SU-DHL-6 (cell line): ENCODE data around the gene SOX1.

Source experiments
- H2AFZ ChIP-seq: fragments of 200-600 bp; sonication (generic); 2 replicates; pipeline ENCODE4 v1.6.1; 2014; ENCODE audit warnings: low read depth, mild to moderate bottlenecking, moderate library complexity, mixed read lengths, antibody characterized with exemption, low read length; ENCODE audit not compliant: severe bottlenecking
- H3F3A ChIP-seq: fragments of 200-600 bp; shearing (Covaris generic); 2 replicates; pipeline ENCODE4 v1.6.0; 2016; ENCODE audit warnings: antibody characterized with exemption, mild to moderate bottlenecking; ENCODE audit not compliant: insufficient read depth
- H3K27ac ChIP-seq: fragments of 200-600 bp; sonication (generic); 2 replicates; pipeline ENCODE4 v1.5.1; 2016; ENCODE audit warnings: low read depth, mild to moderate bottlenecking, low read length, moderate library complexity, mixed read lengths
- H3K27me3 ChIP-seq: fragments of 200-600 bp; sonication (generic), shearing (Covaris generic); 2 replicates; pipeline ENCODE4 v1.6.0; 2014; ENCODE audit warnings: mild to moderate bottlenecking, low read length
- H3K36me3 ChIP-seq: fragments of 200-600 bp; sonication (generic); 2 replicates; pipeline ENCODE4 v1.6.1; 2014; ENCODE audit warnings: mild to moderate bottlenecking, low read length, mixed read lengths
- H3K4me2 ChIP-seq: fragments of 300-600, 200-600 bp; shearing (Covaris generic), sonication (generic); 2 replicates; pipeline ENCODE4 v1.6.0; 2014; ENCODE audit warnings: low read length, low read depth, mild to moderate bottlenecking; ENCODE audit not compliant: poor library complexity, severe bottlenecking
- H3K4me3 ChIP-seq: fragments of 200-600 bp; sonication (generic); 2 replicates; pipeline ENCODE4 v1.5.1; 2014; ENCODE audit warnings: antibody characterized with exemption, low read length, mild to moderate bottlenecking, mixed read lengths; ENCODE audit not compliant: insufficient read depth, poor library complexity, severe bottlenecking
- H3K79me2 ChIP-seq: fragments of 200-600 bp; sonication (generic); 2 replicates; pipeline ENCODE4 v1.6.1; 2014; ENCODE audit warnings: mild to moderate bottlenecking, low read length, moderate library complexity; ENCODE audit not compliant: insufficient read depth
- H3K9ac ChIP-seq: fragments of 200-600 bp; sonication (generic); 2 replicates; pipeline ENCODE4 v1.7.0; 2014; ENCODE audit warnings: mild to moderate bottlenecking, low read length
- H3K9me2 ChIP-seq: fragments of 200-600 bp; sonication (generic); replicated peaks from 2 replicates; pipeline ENCODE4 v1.6.1; 2014; ENCODE audit warnings: low read length; ENCODE audit not compliant: insufficient read depth
- H3K9me3 ChIP-seq: fragments of 200-600 bp; sonication (generic); 2 replicates; pipeline ENCODE4 v1.6.1; 2014; ENCODE audit warnings: low read length, mixed read lengths; ENCODE audit not compliant: insufficient read depth
- H4K20me1 ChIP-seq: fragments of 200-600 bp; sonication (generic); 2 replicates; pipeline ENCODE4 v1.6.1; 2014; ENCODE audit warnings: low read depth, mild to moderate bottlenecking, antibody characterized with exemption, low read length, moderate library complexity, mixed read lengths
- EZH2phosphoT487 ChIP-seq: fragments of 200-600 bp; sonication (generic), shearing (Covaris generic); conservative IDR thresholded peaks from 2 replicates; pipeline ENCODE4 v1.6.1; 2018; ENCODE audit warnings: mild to moderate bottlenecking, antibody characterized with exemption, low read length, moderate library complexity, mixed read lengths
- TF ChIP-seq, protein P1 (sequence below): fragments of 200-600 bp; sonication (generic); IDR thresholded peaks from one replicate; pipeline ENCODE4 v1.5.1; 2017; ENCODE audit warnings: antibody characterized with exemption, mild to moderate bottlenecking, low read length, moderate library complexity; ENCODE audit not compliant: insufficient read depth, poor library complexity, severe bottlenecking

SOX1 gene

DNA sequence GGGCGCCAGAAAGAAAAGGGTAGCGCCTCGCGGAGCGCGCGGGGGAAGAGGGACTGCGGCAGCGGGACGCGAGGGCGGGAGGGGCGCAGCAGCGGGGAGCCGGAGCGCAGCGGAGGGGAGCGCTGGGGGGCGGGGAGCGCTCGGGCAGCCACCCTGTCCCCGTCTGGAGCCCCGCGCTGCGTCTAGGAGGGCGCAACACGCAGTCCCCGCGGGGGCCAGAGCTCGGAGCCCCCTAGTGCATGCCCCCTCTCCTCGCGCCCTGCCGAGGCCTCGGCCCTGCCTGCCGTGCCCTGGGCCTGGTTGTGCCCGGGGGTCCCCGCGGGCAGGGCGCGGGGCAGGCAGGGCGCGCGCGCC, 37.9 kb downstream of the SOX1 start:
- Histone ChIP-seq H4K20me1 (no peaks in the 10 kb centered on the region), H3K79me2 (no peaks in the 10 kb centered on the region), H3K4me2 (no peak overlapping the region), H3K9me2 (no peaks in the 10 kb centered on the region), H3K4me3 (no peak overlapping the region), H3K27ac (no peak overlapping the region), H2AFZ (no peak overlapping the region), H3K9ac (no peak overlapping the region), H3K36me3 (no peaks in the 10 kb centered on the region), H3K27me3 (no peaks in the 10 kb centered on the region), H3F3A (no peaks in the 10 kb centered on the region), H3K9me3 (no peaks in the 10 kb centered on the region)
- TF ChIP-seq EZH2phosphoT487 = no peak
- TF ChIP-seq, protein P1, sequence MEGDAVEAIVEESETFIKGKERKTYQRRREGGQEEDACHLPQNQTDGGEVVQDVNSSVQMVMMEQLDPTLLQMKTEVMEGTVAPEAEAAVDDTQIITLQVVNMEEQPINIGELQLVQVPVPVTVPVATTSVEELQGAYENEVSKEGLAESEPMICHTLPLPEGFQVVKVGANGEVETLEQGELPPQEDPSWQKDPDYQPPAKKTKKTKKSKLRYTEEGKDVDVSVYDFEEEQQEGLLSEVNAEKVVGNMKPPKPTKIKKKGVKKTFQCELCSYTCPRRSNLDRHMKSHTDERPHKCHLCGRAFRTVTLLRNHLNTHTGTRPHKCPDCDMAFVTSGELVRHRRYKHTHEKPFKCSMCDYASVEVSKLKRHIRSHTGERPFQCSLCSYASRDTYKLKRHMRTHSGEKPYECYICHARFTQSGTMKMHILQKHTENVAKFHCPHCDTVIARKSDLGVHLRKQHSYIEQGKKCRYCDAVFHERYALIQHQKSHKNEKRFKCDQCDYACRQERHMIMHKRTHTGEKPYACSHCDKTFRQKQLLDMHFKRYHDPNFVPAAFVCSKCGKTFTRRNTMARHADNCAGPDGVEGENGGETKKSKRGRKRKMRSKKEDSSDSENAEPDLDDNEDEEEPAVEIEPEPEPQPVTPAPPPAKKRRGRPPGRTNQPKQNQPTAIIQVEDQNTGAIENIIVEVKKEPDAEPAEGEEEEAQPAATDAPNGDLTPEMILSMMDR = no peak

DNA sequence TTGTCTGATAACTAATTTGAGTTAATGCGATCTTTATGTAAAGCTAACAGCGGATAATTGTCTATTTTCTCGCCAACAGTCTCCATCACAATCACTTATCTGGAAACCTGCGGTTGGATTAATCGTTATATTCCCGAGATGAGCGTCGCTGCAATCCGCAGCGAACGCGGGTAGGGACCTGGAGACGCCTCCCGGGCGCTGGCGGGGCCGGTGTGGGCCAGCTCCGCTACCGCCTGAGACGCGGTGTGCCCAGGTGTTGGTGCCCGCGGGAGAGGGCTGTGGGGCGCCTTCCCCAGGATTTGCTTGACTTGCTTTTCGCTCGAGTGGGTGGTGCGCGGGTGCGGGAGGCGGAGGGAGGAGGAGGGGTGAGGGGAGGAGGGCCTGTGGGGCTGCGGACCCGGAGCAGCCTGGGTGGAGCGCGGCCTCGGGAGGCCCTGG, 38.3 kb downstream of the SOX1 start:
- no peaks in the 10 kb centered on the region for H3K79me2 ChIP-seq
- TF ChIP-seq EZH2phosphoT487 = no peak
- TF ChIP-seq, protein P1 = no peak
- H3K4me2 ChIP-seq = no peak overlapping the region
- no peaks in the 10 kb centered on the region for H3K36me3 ChIP-seq
- no peaks in the 10 kb centered on the region for H3K9me2 ChIP-seq
- no peaks in the 10 kb centered on the region for H3F3A ChIP-seq
- no peak overlapping the region for H3K4me3 ChIP-seq
- no peak overlapping the region for H2AFZ ChIP-seq
- no peak overlapping the region for H3K9ac ChIP-seq
- H3K9me3 ChIP-seq = no peaks in the 10 kb centered on the region
- H3K27ac ChIP-seq = no peak overlapping the region
- H3K27me3 ChIP-seq = no peaks in the 10 kb centered on the region
- H4K20me1 ChIP-seq = no peaks in the 10 kb centered on the region

DNA sequence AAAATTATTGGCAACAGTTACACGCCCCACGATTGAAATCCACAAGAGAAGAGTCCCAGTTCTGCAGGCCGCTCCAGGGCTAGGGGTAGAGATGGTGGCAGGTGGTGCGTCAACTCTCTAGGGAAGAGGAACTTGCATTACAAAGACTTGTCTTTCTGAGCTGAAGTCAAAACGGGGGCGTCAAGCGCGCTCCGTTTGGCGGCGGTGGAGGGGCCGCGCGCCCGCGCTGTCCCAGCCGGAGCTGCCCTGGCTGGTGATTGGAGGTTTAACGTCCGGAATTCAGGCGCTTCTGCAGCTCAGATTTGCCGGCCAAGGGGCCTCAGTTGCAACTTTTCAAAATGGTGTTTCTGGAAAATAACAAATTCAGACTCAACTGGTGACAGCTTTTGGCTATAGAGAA, 38.9 kb downstream of the SOX1 start:
- Histone ChIP-seq H4K20me1 (no peaks in the 10 kb centered on the region), H2AFZ (no peak overlapping the region), H3K79me2 (no peaks in the 10 kb centered on the region), H3K4me3 (no peak overlapping the region), H3K9me3 (no peaks in the 10 kb centered on the region), H3K27me3 (no peaks in the 10 kb centered on the region), H3K9me2 (no peaks in the 10 kb centered on the region), H3K9ac (no peak overlapping the region), H3K27ac (no peak overlapping the region), H3K36me3 (no peaks in the 10 kb centered on the region), H3F3A (no peaks in the 10 kb centered on the region), H3K4me2 (no peak overlapping the region)
- TF ChIP-seq, protein P1 = no peak
- TF ChIP-seq EZH2phosphoT487 = no peak
